A204.1 (cell line): Measurements from ENCODE around the gene PIK3R4.
A peak's percentile ranks its signal among the peaks of the same experiment; 100 is the strongest.

ENCODE experiments used
- FAIRE-seq: peaks from 2 replicates; lab custom pipeline; 2012; peaks lifted over from hg19 to GRCh38; lab: Jason Lieb, UNC

Gene PIK3R4

DNA sequence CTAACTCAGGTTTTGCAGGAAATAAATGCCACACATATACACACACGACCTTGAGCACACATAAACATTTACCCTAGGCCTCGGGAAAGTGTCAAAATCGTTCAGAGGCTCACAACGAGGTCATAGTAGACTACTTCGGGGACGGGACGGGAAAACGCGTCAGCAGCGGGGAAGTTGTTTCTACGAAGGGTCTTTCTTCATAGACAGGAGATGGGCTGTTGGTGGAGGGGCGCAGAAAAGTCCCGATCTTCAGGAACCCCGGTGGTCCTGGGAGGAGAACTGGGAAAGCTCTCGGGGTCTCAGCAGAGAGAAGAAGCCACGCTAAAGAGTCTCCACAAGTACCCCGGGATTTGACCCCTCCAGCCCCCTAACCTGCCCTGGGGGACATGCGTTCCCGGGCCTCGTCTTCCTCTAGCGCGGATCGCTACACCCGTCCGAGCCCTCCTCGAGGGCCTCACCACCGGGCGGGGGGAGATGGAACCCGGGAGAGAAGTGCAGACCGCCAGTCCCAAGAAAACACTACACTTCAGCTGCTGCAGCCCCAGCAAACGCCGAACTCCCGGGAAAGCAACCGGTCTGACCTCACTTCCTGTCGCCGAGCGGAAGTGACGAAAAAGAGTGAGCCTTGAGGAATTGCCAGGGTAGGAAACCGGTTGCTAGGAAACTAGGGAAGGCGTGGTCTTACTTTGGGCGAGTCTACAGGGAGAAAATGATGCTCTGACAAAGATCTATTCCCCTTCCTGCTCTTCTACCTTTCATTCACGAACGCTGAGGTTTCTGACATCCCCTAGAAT is at the start of gene PIK3R4:
Gene PIK3R4 (minus strand): TSS at position 584 of the 794 bp plus-strand sequence. CDS start 1,611 bp downstream, outside the sequence.
- peak; percentile 99 for FAIRE-seq

DNA sequence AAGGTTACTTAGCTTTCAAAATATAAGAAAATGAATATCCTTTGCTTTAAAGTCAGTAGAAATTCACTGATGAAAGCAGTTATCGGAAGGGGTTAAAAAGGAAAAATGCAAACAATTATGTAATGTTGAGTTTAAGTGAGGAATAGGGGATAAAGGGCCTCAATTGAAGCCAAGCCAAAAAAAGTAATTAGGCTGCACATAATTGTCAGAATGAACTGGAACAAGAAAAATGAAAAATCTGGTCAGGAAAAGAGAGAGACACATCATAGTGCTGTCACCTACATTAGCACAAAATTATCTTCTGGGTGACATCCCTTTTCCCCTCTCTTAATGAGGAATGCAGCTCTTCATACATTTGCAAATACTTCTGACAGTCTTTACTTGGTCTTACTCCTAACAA is 48.8 kb upstream of the PIK3R4 start:
- FAIRE-seq, result no peak

DNA sequence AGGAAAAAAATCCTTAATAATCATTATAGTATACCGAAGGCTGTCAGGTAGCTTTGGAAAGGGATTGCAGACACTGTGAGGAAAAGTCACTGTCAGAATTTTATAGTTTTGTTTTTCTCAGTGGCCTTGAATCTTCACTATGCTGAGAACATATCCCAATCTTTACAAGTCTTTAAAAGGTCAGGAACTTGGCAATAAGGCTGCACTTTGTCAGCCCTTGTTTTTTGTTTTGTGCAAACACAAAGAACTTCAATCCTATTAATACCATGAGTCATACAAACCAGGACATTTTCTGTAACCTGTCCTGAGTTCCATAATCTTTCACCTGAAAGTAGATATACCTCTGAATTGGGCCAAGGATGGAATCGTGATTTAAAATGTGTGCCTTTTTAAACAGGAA is 45.6 kb upstream of the PIK3R4 start:
- FAIRE-seq, result no peak

GRCh38 chr3:130789782-130790322 is 43.2 kb upstream of the PIK3R4 start:
- FAIRE-seq, result no peak

- FAIRE-seq, result no peak
Measured at GRCh38 chr3:130787422-130788068, 40.9 kb upstream of the PIK3R4 start.

- FAIRE-seq, result no peak
Measured at GRCh38 chr3:130786306-130786705, 39.7 kb upstream of the PIK3R4 start.

GRCh38 chr3:130783629-130784028 is 37.0 kb upstream of the PIK3R4 start:
- no peak for FAIRE-seq

- no peak for FAIRE-seq
Measured at GRCh38 chr3:130779486-130779885, 32.9 kb upstream of the PIK3R4 start.

- no peak for FAIRE-seq
Measured at GRCh38 chr3:130779031-130779430, 32.4 kb upstream of the PIK3R4 start.

GRCh38 chr3:130773366-130773765 is 26.7 kb upstream of the PIK3R4 start:
- no peak for FAIRE-seq

DNA sequence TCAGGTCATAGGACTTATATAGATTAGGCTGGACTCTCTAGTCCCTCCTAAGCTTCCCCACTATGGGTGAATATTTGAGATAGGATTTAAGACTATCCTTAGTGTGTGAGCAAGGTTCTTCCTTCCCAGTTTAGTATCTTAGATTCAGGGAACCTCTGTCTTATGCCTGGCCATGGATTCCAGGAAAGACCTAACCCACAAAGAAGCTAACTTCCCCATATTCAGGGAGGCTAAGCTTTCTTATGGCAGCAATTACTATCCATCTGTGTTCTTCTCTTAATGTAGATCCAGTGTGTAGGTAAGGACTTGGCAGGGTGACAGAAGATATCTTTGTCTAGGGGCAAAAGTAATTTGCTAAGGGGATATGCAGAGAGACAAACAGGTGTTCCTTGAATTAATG is 25.5 kb upstream of the PIK3R4 start:
- FAIRE-seq, result no peak

GRCh38 chr3:130770644-130771043 is 24.0 kb upstream of the PIK3R4 start:
- no peak for FAIRE-seq

DNA sequence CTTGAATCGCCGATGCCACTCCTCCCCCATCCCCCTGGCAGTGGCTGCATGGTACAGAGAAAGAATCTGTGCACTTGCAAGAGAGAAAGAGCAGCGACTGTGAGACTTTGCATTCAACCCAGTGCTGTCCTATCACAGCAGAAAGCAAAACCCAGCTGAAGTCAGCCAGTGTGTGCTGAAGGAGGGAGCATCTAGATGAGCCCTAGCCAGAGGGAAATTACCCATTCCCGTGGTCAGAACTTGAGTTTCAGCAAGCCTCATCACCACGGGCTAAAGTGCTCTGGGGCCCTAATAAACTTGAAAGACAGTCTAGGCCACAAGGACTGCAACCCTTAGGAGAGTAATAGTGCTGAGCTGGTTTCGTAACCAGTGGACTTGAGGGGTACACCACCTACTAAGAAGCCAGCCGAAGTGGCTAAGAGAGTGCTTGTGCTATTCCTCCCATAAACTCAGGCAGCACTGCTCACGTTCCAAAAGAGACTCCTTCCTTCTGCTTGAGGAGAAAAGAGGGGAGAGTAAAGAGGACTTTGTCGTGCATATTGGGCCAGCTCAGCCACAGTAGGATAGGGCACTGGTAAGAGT is 15.2 kb upstream of the PIK3R4 start:
- no peak for FAIRE-seq

DNA sequence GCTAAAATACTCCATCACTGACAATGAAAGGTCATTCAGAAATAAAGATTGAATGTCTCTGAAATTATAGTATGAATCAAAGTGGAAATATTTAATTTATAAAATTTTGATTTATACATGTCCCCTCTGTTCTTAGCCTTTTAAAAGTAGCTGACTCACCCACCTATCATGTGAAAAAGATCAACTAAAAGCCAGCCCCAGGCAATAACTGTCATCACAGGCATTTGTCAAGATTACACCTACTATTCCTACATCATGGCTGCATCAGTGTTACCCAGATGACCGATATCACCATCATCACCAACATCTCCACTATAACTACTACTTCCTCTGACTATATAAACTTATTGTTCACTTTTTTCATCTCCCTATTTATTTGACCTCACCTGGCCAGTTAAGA is 14.3 kb upstream of the PIK3R4 start:
- no peak for FAIRE-seq

DNA sequence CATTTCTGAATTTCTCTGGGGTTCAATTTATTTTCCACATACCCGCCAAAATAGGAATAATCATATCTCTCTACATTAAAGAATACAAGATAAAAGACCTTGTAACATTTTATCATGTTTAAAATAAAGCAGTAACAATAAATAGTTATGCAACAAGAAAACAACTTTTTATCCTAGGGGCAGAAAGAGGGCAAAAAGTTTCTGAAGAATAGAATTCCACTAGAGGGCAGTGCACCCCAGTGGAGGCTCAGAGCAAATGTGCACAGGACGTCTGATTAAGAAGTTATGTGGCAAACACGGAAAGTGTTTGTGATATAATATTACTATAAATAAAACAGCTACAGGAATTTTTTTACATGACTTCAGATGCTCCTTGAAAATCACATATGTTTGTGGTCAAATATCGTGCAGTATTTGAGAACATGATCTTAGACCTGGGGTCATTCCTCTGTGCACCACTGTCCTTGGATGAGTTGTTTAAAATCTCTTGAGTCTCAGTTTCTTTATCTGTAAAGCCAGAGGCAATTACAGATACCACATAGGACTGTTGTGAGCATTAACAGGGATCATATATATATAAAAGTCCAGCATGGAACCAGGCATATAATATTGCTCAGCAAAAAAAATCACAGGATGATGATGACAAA is 13.2 kb upstream of the PIK3R4 start:
- peak; percentile 94 for FAIRE-seq

GRCh38 chr3:130758624-130759369 is 12.2 kb upstream of the PIK3R4 start:
- FAIRE-seq, result no peak

- FAIRE-seq, result no peak
Measured at GRCh38 chr3:130757611-130758150, 11.1 kb upstream of the PIK3R4 start.

DNA sequence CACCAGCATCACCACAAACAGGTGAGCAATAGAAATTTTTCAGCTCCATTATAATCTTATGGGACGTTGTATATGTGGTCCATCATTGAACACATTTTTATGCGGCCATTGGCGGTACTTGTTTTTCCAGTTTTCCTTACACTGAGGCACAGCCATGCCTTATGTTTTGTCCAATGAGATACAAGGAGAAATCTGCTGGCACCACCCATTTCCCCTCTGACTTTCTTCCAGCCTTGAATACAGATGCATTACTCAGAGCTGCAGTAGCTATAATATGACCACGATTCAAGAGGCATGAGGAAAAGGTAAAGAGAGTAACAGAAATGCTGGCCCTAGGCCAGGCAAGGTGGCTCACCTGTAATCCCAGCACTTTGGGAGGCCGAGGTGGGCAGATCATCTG is 9.0 kb upstream of the PIK3R4 start:
- no peak for FAIRE-seq

- no peak for FAIRE-seq
Measured at GRCh38 chr3:130748981-130749380, 2.4 kb upstream of the PIK3R4 start.

GRCh38 chr3:130748467-130748861 is 1.8 kb upstream of the PIK3R4 start:
- FAIRE-seq, result peak; percentile 3

GRCh38 chr3:130743354-130743753 is 3.3 kb downstream of the PIK3R4 start:
- FAIRE-seq, result no peak
